Measurements from ENCODE around the gene C7.

- TF ChIP-seq, protein P1, sequence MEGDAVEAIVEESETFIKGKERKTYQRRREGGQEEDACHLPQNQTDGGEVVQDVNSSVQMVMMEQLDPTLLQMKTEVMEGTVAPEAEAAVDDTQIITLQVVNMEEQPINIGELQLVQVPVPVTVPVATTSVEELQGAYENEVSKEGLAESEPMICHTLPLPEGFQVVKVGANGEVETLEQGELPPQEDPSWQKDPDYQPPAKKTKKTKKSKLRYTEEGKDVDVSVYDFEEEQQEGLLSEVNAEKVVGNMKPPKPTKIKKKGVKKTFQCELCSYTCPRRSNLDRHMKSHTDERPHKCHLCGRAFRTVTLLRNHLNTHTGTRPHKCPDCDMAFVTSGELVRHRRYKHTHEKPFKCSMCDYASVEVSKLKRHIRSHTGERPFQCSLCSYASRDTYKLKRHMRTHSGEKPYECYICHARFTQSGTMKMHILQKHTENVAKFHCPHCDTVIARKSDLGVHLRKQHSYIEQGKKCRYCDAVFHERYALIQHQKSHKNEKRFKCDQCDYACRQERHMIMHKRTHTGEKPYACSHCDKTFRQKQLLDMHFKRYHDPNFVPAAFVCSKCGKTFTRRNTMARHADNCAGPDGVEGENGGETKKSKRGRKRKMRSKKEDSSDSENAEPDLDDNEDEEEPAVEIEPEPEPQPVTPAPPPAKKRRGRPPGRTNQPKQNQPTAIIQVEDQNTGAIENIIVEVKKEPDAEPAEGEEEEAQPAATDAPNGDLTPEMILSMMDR (IDR thresholded peaks at IDR 0.05), result no peak
- TF ChIP-seq POLR2A (IDR thresholded peaks at IDR 0.05), result no peak
- TF ChIP-seq EP300 (IDR thresholded peaks at IDR 0.05), result no peak
Observed at GRCh38 chr5:40981420-40981819, 72.1 kb downstream of the C7 start.

All from tibial nerve (tissue), 4 donors.